8988T (cell line): ENCODE data around the gene CTNND2.

ENCODE experiments used
- DNase-seq: peaks from one replicate; pipeline ENCODE4 v3.0.0; 2011

CTNND2 gene

DNA sequence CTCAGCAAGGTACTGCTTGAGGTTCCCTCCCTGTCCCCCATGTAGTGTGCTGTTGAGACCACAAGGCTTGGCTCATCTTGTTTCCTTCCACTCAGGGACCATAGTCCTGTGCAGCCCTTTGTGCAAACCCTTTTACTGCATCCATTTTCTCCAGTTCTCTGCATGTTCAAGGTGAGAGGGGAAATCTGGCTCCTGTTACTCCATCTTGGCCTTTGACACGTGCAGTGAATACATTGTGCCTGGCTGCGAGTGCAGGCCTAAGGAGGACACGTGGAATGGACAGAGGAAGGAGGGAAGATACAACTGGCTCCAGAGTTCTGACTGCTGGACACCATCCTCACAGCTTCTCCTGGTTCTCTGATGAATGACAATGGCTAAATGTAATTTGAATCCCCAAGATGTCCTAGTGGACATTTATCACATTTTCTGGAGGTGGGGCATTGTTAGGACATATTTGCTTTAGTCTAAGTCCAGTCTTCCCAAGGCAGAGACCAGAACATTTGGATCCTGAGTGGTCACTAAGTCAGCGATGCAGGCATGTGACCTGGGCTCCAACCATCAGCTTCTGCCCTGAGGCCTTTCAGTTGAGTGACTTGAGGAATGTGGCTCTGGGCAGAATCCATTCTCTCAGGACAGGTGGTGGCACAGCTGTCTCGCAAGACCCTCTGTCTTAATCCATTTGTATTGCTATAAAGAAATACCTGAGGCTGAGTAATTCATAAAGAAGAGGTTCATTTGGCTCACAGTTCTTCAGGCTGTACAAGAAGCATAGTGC, 954.2 kb downstream of the CTNND2 start:
- DNase-seq = no peak

GRCh38 chr5:10946050-10946449, 958.2 kb downstream of the CTNND2 start:
- DNase-seq = no peak

DNA sequence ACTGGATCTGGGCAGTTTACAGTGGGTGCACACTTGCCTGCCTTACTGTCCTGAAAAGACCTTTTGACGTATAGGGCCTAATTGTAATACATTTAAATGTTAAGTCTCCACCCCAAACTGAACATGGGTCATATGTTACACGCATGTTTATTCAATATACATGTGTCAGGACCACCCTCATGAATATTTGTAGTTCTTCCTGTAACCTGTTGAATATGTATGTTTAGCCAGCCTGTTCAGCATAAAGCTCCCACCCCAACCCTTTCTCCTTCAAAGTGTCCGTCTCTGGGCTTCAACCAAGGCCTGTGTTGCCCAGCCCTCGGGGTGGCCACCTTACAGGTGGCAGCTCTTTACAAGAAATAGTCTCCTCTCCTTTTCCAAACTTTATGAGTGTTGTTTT, 962.3 kb downstream of the CTNND2 start:
- DNase-seq = no peak

GRCh38 chr5:10936081-10936855, 968.0 kb downstream of the CTNND2 start:
- DNase-seq = no peak

- DNase-seq = no peak
Observed at GRCh38 chr5:10935536-10935935, 968.7 kb downstream of the CTNND2 start.

GRCh38 chr5:10934783-10935355, 969.4 kb downstream of the CTNND2 start:
- no peak for DNase-seq

DNA sequence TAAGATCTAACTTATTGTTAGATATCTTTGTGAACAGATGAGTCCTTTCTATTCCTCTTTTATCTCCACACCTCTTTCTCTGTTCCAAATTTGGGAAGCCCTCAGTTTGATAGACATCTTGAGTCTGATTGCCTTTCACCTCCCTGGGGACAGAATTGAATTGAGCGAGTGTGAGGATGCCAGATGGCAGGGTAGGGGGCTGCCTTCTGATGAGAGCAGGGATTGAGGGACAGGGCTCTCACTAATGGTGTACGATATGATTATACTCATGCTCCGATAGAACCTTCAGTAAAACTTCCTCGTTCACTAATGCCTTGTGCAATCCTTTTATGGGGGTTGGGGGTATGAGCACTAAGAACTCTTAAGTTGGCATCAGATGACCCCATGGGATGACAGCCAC, 971.1 kb downstream of the CTNND2 start:
- no peak for DNase-seq

GRCh38 chr5:10932426-10932825, 971.8 kb downstream of the CTNND2 start:
- DNase-seq = no peak

- no peak for DNase-seq
Observed at GRCh38 chr5:10927608-10928007, 976.6 kb downstream of the CTNND2 start.

DNA sequence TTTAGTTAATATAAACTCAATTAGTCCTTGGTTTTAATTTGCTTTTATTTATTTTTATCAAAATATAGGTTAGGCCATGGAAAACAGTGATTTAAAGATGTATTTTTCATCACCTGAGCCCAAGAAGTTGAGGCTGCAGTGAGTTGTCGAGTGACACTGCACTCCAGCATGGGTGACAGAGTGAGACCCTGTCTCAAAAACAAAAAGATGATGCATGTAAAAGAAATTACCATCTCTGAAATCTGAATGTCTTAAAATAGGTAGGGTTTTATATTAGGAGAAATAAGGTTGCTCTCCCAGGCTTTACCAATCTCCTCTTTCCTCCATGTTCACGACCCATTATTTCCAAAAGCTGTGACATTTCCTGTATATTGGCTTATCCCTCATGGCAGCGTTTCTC, 980.9 kb downstream of the CTNND2 start:
- no peak for DNase-seq
